ENCODE data around the gene PPIB. TPM values are rescaled to one million over a fixed set of nuclear protein-coding genes. Genes with fewer than 3 reads are reported as not detected.

PPIB gene
- total and polyA plus RNA-seq, 2 experiments from 2014 or later = 398 to 870 TPM

DNA sequence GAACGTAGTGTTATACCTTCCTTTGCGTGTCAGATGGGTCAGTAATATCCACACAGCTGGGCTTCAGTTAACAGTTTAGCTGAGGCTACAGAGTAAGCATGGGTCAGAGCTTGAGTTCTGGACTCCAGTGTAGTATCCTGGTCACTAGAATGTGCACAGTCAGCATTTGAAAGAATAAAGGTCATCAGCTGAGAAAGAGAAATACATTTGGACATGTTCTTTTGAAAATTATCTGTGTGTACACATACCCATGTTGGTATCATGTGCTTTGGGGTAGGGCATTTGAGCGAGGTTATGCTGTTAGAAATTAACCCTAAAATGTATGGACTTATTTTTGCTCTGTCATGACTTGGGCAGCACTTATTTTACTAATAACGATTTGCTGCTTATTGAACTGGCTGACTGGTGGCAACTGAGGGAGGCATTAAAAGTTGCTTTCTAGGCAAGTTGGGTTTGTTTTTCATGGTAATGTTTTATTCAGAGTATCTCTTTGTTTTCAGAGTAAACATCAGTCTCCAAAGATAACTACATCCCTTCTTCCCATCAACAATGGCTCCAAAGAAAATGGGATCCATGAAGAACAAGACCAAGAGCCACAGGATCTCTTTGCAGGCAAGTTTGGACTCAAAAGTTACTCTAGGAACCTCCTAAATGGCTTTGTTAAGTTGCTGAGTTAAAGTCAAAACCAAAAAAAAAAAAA, 50.6 kb downstream of the PPIB start:
- H3K4me3 Mint-ChIP-seq = no peak overlapping the region
- H3K27ac ChIP-seq (ENCODE audit: low read depth) = no peak overlapping the region
- no peaks in the 10 kb centered on the region for H3K9me2 ChIP-seq (ENCODE audit: insufficient read depth)
- no peak for ATAC-seq
- TF ChIP-seq CREB1 (CRISPR knock-in tag; IDR thresholded peaks at IDR 0.05; ENCODE audit: low read depth) (no peak), POLR2AphosphoS5 (IDR thresholded peaks at IDR 0.05; ENCODE audit: low read depth) (no peak), EZH2phosphoT487 (IDR thresholded peaks at IDR 0.05; ENCODE audit: unreplicated experiment) (no peak), ZNF331 (CRISPR knock-in tag; IDR thresholded peaks at IDR 0.05; ENCODE audit: low read depth) (no peak), EZH2 (IDR thresholded peaks at IDR 0.05; ENCODE audit: low read depth, unreplicated experiment) (no peak), STAT1 (IDR thresholded peaks at IDR 0.05; ENCODE audit: unreplicated experiment) (no peak), NANOG (IDR thresholded peaks at IDR 0.05; ENCODE audit: borderline replicate concordance) (no peak), ZNF114 (CRISPR knock-in tag; IDR thresholded peaks at IDR 0.05) (no peak)
- TF ChIP-seq, protein P1, sequence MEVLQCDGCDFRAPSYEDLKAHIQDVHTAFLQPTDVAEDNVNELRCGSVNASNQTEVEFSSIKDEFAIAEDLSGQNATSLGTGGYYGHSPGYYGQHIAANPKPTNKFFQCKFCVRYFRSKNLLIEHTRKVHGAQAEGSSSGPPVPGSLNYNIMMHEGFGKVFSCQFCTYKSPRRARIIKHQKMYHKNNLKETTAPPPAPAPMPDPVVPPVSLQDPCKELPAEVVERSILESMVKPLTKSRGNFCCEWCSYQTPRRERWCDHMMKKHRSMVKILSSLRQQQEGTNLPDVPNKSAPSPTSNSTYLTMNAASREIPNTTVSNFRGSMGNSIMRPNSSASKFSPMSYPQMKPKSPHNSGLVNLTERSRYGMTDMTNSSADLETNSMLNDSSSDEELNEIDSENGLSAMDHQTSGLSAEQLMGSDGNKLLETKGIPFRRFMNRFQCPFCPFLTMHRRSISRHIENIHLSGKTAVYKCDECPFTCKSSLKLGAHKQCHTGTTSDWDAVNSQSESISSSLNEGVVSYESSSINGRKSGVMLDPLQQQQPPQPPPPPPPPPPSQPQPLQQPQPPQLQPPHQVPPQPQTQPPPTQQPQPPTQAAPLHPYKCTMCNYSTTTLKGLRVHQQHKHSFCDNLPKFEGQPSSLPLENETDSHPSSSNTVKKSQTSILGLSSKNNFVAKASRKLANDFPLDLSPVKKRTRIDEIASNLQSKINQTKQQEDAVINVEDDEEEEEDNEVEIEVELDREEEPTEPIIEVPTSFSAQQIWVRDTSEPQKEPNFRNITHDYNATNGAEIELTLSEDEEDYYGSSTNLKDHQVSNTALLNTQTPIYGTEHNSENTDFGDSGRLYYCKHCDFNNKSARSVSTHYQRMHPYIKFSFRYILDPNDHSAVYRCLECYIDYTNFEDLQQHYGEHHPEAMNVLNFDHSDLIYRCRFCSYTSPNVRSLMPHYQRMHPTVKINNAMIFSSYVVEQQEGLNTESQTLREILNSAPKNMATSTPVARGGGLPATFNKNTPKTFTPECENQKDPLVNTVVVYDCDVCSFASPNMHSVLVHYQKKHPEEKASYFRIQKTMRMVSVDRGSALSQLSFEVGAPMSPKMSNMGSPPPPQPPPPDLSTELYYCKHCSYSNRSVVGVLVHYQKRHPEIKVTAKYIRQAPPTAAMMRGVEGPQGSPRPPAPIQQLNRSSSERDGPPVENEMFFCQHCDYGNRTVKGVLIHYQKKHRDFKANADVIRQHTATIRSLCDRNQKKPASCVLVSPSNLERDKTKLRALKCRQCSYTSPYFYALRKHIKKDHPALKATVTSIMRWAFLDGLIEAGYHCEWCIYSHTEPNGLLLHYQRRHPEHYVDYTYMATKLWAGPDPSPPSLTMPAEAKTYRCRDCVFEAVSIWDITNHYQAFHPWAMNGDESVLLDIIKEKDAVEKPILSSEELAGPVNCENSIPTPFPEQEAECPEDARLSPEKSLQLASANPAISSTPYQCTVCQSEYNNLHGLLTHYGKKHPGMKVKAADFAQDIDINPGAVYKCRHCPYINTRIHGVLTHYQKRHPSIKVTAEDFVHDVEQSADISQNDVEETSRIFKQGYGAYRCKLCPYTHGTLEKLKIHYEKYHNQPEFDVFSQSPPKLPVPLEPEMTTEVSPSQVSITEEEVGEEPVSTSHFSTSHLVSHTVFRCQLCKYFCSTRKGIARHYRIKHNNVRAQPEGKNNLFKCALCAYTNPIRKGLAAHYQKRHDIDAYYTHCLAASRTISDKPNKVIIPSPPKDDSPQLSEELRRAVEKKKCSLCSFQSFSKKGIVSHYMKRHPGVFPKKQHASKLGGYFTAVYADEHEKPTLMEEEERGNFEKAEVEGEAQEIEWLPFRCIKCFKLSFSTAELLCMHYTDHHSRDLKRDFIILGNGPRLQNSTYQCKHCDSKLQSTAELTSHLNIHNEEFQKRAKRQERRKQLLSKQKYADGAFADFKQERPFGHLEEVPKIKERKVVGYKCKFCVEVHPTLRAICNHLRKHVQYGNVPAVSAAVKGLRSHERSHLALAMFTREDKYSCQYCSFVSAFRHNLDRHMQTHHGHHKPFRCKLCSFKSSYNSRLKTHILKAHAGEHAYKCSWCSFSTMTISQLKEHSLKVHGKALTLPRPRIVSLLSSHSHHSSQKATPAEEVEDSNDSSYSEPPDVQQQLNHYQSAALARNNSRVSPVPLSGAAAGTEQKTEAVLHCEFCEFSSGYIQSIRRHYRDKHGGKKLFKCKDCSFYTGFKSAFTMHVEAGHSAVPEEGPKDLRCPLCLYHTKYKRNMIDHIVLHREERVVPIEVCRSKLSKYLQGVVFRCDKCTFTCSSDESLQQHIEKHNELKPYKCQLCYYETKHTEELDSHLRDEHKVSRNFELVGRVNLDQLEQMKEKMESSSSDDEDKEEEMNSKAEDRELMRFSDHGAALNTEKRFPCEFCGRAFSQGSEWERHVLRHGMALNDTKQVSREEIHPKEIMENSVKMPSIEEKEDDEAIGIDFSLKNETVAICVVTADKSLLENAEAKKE (CRISPR knock-in tag; IDR thresholded peaks at IDR 0.05) = no peak
- TF ChIP-seq, protein P2, sequence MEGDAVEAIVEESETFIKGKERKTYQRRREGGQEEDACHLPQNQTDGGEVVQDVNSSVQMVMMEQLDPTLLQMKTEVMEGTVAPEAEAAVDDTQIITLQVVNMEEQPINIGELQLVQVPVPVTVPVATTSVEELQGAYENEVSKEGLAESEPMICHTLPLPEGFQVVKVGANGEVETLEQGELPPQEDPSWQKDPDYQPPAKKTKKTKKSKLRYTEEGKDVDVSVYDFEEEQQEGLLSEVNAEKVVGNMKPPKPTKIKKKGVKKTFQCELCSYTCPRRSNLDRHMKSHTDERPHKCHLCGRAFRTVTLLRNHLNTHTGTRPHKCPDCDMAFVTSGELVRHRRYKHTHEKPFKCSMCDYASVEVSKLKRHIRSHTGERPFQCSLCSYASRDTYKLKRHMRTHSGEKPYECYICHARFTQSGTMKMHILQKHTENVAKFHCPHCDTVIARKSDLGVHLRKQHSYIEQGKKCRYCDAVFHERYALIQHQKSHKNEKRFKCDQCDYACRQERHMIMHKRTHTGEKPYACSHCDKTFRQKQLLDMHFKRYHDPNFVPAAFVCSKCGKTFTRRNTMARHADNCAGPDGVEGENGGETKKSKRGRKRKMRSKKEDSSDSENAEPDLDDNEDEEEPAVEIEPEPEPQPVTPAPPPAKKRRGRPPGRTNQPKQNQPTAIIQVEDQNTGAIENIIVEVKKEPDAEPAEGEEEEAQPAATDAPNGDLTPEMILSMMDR (conservative IDR thresholded peaks at IDR 0.05; ENCODE audit: low read depth in 2 of 2) = no peak
- TF ChIP-seq, protein P3, sequence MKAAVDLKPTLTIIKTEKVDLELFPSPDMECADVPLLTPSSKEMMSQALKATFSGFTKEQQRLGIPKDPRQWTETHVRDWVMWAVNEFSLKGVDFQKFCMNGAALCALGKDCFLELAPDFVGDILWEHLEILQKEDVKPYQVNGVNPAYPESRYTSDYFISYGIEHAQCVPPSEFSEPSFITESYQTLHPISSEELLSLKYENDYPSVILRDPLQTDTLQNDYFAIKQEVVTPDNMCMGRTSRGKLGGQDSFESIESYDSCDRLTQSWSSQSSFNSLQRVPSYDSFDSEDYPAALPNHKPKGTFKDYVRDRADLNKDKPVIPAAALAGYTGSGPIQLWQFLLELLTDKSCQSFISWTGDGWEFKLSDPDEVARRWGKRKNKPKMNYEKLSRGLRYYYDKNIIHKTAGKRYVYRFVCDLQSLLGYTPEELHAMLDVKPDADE (IDR thresholded peaks at IDR 0.05) = no peak
- H3K4me1 Mint-ChIP-seq = peaks cover 9% of the 10 kb centered on the region; the same call in 2 of the 3 replicates
- DNase-seq (ENCODE audit: low spot score) = no peak
- no peak overlapping the region for H2AFZ ChIP-seq
- H3K27me3 Mint-ChIP-seq (ENCODE audit: insufficient read depth, low read depth, poor library complexity) = peaks cover 2% of the 10 kb centered on the region
- H3K4me1 ChIP-seq (ENCODE audit: insufficient read depth) = no peaks in the 10 kb centered on the region
- no peaks in the 10 kb centered on the region; the same call in 1 of the 2 replicates for H4K20me1 ChIP-seq (replicated peaks; ENCODE audit: insufficient read depth)
- H3K4me3 ChIP-seq = no peak overlapping the region
- H3K9me3 Mint-ChIP-seq = no peaks in the 10 kb centered on the region
- peaks cover 15% of the 10 kb centered on the region for H3K79me2 ChIP-seq (replicated peaks; ENCODE audit: insufficient read depth)
- no peaks in the 10 kb centered on the region for H3F3A ChIP-seq (replicated peaks; ENCODE audit: low read depth)
- H3K36me3 Mint-ChIP-seq (ENCODE audit: low read depth) = peaks cover 19% of the 10 kb centered on the region; the same call in 2 of the 3 replicates
- no peaks in the 10 kb centered on the region for H3K36me3 ChIP-seq (ENCODE audit: insufficient read depth)
- H3K27me3 ChIP-seq (ENCODE audit: insufficient read depth) = no peaks in the 10 kb centered on the region
- peak overlapping the region; percentile 74 for H3K27ac Mint-ChIP-seq
- H3K4me2 ChIP-seq = no peak overlapping the region
